Erythroblast (primary cell): ENCODE data around the gene SHB.

ENCODE experiments used
- GATA1 ChIP-seq: IDR thresholded peaks from 2 replicates; pipeline ENCODE4 v1.6.1; 2011; ENCODE audit warnings: low read depth, mild to moderate bottlenecking, control low read depth, low read length, moderate library complexity
- POLR2A ChIP-seq: IDR thresholded peaks from 2 replicates; pipeline ENCODE4 v1.6.1; 2011; ENCODE audit warnings: mild to moderate bottlenecking, low read length

- TF ChIP-seq POLR2A (no peak), GATA1 (no peak)
Measured at GRCh38 chr9:38059233-38059936, 9.6 kb downstream of the SHB start.
